DOHH2 (cell line): ENCODE measurements around the gene PRDM15.

Experiments
- H3F3A ChIP-seq: fragments of 200-600 bp; sonication (generic), shearing (Covaris generic); 2 replicates; pipeline ENCODE4 v1.6.0; 2016; ENCODE audit warnings: antibody characterized with exemption, mild to moderate bottlenecking; ENCODE audit not compliant: control insufficient read depth, insufficient read depth
- H3K27ac ChIP-seq: fragments of 200-600 bp; sonication (generic); 2 replicates; pipeline ENCODE4 v1.5.1; 2014; ENCODE audit warnings: low read depth, mild to moderate bottlenecking, low read length, moderate library complexity
- H3K27me3 ChIP-seq: fragments of 200-600 bp; sonication (generic); 2 replicates; pipeline ENCODE4 v1.6.1; 2014; ENCODE audit warnings: mild to moderate bottlenecking, low read length, mixed read lengths; ENCODE audit not compliant: control insufficient read depth
- H3K36me3 ChIP-seq: fragments of 200-600 bp; sonication (generic); 2 replicates; pipeline ENCODE4 v1.6.1; 2014; ENCODE audit warnings: mild to moderate bottlenecking, low read length, moderate library complexity, mixed read lengths; ENCODE audit not compliant: control insufficient read depth
- H3K4me1 ChIP-seq: fragments of 200-600 bp; sonication (generic); 2 replicates; pipeline ENCODE4 v1.6.1; 2014; ENCODE audit warnings: mild to moderate bottlenecking, low read length, mixed read lengths; ENCODE audit not compliant: control insufficient read depth
- H3K4me2 ChIP-seq: fragments of 200-600 bp; sonication (generic); 2 replicates; pipeline ENCODE4 v1.6.0; 2014; ENCODE audit warnings: mild to moderate bottlenecking, low read length, moderate library complexity
- H3K4me3 ChIP-seq: fragments of 200-600 bp; sonication (generic); 2 replicates; pipeline ENCODE4 v1.5.1; 2014; ENCODE audit warnings: mild to moderate bottlenecking, low read length, mixed read lengths
- H3K79me2 ChIP-seq: fragments of 200-600 bp; sonication (generic); 2 replicates; pipeline ENCODE4 v1.6.1; 2014; ENCODE audit warnings: mild to moderate bottlenecking, low read length, mixed read lengths; ENCODE audit not compliant: control insufficient read depth
- H3K9me2 ChIP-seq: fragments of 200-600 bp; sonication (generic); replicated peaks from 2 replicates; pipeline ENCODE4 v1.6.1; 2014; ENCODE audit warnings: mild to moderate bottlenecking, low read length, mixed read lengths; ENCODE audit not compliant: control insufficient read depth
- H3K9me3 ChIP-seq: fragments of 200-600 bp; sonication (generic); 2 replicates; pipeline ENCODE4 v1.6.1; 2014; ENCODE audit warnings: antibody characterized with exemption, low read length, mixed read lengths; ENCODE audit not compliant: control insufficient read depth, insufficient read depth
- H4K20me1 ChIP-seq: fragments of 200-600 bp; sonication (generic); 2 replicates; pipeline ENCODE4 v1.6.0; 2014; ENCODE audit warnings: low read depth, mild to moderate bottlenecking, antibody characterized with exemption, low read length, moderate library complexity; ENCODE audit not compliant: control insufficient read depth, insufficient read depth
- EZH2phosphoT487 ChIP-seq: fragments of 200-600 bp; sonication (generic); IDR thresholded peaks from 2 replicates; pipeline ENCODE4 v1.6.1; 2017; ENCODE audit warnings: borderline replicate concordance, mild to moderate bottlenecking, antibody characterized with exemption, low read length, moderate library complexity, mixed read lengths
- TF ChIP-seq, protein P1 (sequence below): fragments of 200-600 bp; sonication (generic); IDR thresholded peaks from one replicate; pipeline ENCODE4 v1.5.1; 2014; ENCODE audit warnings: antibody characterized with exemption, mild to moderate bottlenecking, low read depth, low read length; ENCODE audit not compliant: poor library complexity, severe bottlenecking

The PRDM15 gene

DNA sequence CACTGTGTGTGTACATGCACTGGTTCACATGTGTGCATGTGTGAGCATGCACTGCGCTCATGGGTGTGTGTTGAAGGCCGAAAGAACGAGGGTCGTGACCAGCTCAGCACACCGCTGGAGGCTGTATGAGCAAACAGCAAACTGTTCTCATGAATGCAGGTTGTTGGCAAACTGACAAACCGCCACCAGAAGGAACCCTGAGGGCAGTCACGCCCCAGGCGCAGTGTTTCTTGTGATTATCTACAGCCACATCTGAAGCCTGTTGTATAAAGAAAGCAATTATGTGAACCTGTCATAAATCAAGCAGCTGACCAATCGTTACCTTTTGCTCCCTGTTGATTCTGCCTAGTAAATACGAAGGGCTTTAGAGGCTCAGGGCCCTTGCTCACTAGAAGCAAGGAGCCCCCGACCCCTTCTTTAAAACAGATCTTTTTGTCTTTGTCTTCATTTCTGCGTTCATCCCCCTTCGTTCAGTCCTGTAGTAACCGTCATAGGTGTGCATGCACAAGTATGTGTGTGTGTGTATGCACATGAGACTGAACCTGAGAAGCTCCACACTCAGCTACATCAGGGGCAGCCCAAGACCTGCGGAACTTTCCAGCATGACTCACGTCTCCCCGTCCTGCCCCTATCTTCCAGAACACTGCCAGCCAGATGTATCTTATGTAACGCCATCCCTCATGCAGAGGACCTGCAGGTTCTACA is 95.5 kb downstream of the PRDM15 start:
- Histone ChIP-seq H4K20me1 (no peaks in the 10 kb centered on the region), H3K9me2 (no peaks in the 10 kb centered on the region), H3K36me3 (no peaks in the 10 kb centered on the region), H3K4me3 (no peak overlapping the region), H3K27me3 (peaks cover 26% of the 10 kb centered on the region), H3K4me1 (peaks cover 5% of the 10 kb centered on the region; the same call in 1 of the 2 replicates), H3F3A (no peaks in the 10 kb centered on the region), H3K4me2 (no peak overlapping the region), H3K9me3 (no peaks in the 10 kb centered on the region), H3K27ac (no peak overlapping the region), H3K79me2 (no peaks in the 10 kb centered on the region)
- TF ChIP-seq, protein P1, sequence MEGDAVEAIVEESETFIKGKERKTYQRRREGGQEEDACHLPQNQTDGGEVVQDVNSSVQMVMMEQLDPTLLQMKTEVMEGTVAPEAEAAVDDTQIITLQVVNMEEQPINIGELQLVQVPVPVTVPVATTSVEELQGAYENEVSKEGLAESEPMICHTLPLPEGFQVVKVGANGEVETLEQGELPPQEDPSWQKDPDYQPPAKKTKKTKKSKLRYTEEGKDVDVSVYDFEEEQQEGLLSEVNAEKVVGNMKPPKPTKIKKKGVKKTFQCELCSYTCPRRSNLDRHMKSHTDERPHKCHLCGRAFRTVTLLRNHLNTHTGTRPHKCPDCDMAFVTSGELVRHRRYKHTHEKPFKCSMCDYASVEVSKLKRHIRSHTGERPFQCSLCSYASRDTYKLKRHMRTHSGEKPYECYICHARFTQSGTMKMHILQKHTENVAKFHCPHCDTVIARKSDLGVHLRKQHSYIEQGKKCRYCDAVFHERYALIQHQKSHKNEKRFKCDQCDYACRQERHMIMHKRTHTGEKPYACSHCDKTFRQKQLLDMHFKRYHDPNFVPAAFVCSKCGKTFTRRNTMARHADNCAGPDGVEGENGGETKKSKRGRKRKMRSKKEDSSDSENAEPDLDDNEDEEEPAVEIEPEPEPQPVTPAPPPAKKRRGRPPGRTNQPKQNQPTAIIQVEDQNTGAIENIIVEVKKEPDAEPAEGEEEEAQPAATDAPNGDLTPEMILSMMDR = no peak
- TF ChIP-seq EZH2phosphoT487 = no peak

DNA sequence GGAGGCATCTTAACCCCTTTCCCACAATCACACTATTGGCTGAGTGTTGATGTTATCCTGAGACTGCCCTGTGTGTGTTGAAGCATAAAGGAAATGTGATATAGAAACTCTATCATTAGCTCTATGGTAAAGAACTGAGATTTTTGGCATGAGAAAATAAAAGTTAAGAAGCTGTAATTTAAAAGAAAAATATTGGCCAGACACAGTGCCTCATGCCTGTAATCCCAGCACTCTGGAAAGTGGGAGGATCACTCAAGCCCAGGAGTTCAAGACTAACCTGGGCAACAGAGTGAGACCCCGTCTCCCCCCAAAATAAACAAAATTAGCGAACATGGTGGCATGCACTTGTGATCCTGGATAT is 98.1 kb downstream of the PRDM15 start:
- Histone ChIP-seq H3K36me3 (no peaks in the 10 kb centered on the region), H3K27ac (no peak overlapping the region), H3F3A (no peaks in the 10 kb centered on the region), H3K9me3 (no peaks in the 10 kb centered on the region), H3K9me2 (no peaks in the 10 kb centered on the region), H4K20me1 (no peaks in the 10 kb centered on the region), H3K4me1 (no peaks in the 10 kb centered on the region), H3K4me2 (no peak overlapping the region), H3K4me3 (no peak overlapping the region), H3K27me3 (peaks cover 21% of the 10 kb centered on the region), H3K79me2 (no peaks in the 10 kb centered on the region)
- TF ChIP-seq, protein P1 = no peak
- TF ChIP-seq EZH2phosphoT487 = no peak

DNA sequence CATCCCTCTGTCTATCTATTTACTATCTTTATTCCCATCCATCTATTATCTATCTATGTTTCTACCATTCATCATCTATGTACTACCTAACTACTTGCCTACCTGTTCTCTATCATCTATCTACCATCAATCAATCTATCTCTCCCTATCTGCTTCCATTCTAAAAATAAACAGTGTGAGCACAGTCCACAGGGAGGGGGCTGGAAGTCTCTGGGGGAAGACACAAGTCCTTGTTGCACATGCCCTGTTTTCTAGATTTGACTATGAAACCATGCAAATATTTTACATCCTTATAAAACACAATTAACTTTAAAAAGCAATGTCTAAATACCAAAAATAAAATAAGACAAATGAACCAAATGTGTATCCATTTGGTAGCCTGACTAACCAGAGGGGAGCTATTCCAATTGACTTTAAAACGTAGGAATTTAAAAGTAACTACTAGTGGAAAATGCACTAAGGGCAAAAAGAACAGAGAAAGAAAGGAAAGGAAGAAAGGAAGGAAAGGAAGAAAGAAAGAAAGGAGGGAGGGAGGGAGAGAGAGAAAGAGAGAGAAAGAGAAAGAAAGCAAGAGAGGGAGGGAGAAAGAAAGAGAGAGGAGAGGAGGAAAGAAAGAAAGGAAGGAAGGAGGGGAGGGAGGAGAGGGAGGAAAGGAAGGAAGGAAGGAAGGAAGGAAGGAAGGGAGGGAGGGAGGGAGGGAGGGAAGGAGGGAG is 98.7 kb downstream of the PRDM15 start:
- Histone ChIP-seq H3K27ac (no peak overlapping the region), H4K20me1 (no peaks in the 10 kb centered on the region), H3K9me3 (no peaks in the 10 kb centered on the region), H3K4me3 (no peak overlapping the region), H3K9me2 (no peaks in the 10 kb centered on the region), H3K4me1 (no peaks in the 10 kb centered on the region), H3F3A (no peaks in the 10 kb centered on the region), H3K4me2 (no peak overlapping the region), H3K36me3 (no peaks in the 10 kb centered on the region), H3K79me2 (no peaks in the 10 kb centered on the region), H3K27me3 (peaks cover 21% of the 10 kb centered on the region)
- TF ChIP-seq EZH2phosphoT487 = no peak
- TF ChIP-seq, protein P1 = no peak
